Endometrial microvascular endothelial cells (primary cell): ENCODE measurements around the gene GRAMD4. TPM values are rescaled to one million over a fixed set of nuclear protein-coding genes. Genes with fewer than 3 reads are reported as not detected.

Experiments used
- in situ Hi-C: cut with HindIII; loops from 2 replicates; pipeline ENCODE4 v1.10.0; 2017; ENCODE audit warnings: low sequenced_read_pairs, low pct_unique_long_range_greater_than_20kb; ENCODE audit errors: inconsistent ontology term
- total RNA-seq: library from RNA; depleted of rRNA; stranded (reverse); fragments of >200 nt; gene quantifications from one replicate; pipeline ENCODE4 v1.2.3, GENCODE V29; 2015; ENCODE audit errors: inconsistent ontology term

The GRAMD4 gene
- total RNA-seq, 1 donor from 2014 or later, result 10.7 TPM

- in situ Hi-C loops, result no loop called here
Measured at GRCh38 chr22:46675479-46675878, 55.3 kb downstream of the GRAMD4 start.

- in situ Hi-C loops, result no loop called here
Measured at GRCh38 chr22:46675938-46676337, 55.8 kb downstream of the GRAMD4 start.

DNA sequence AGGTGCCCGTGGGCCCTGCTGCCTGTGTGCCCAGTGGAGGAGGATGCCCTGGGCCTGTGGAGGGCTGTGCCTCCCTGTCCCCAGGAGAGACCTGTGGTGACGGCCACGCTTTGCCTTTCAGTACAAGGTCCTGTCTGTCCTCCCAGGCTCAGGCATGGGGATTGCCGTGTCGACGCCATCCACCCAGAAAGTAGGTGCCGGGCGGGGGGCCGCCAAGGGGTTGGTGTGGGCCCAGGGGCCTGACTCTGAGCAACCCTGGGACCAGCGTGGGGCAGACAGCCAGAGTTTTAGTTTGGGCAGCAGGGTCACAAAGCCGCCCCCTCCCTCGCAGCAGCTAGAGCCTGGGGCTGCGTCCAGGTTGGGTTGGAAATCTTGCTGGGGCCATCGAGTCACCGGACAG lies 56.3 kb downstream of the GRAMD4 start:
- in situ Hi-C loops, result no loop called here

GRCh38 chr22:46676881-46677280 lies 56.7 kb downstream of the GRAMD4 start:
- in situ Hi-C loops, result no loop called here

DNA sequence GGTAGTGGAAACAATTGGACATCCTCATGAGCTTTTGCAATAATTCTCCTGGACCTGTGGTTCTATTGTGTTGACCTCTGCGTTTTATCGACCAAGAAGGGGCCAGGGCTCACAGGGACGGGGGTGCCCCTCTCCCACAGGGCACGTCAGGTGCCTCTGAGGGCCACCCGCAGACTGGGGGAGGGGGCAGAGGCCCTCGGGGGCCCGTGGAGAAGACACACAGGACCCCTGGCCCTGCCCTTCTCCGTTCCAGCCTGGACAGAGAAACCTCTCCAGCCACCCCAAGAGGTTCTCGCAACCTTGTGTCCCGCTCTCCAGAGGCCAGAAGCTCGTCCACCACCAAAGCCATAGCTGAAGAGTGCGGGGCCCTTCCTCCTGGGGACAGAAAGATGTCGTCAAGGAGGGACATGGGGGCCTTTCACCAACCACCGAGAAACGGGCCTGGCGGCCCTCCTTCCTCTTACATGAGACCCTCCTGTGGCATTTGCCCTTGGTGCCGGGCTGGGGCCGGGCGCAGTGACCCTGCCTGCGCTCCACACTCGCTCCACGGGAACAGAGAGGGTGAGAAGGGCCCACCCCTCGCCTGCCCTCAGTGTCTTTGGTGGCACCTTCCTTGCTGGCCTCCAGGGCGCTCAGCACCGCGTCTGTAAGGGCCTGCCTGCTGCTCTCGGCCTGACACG lies 57.3 kb downstream of the GRAMD4 start:
- in situ Hi-C loops, result no loop called here

GRCh38 chr22:46678003-46678657 lies 57.9 kb downstream of the GRAMD4 start:
- in situ Hi-C loops, result no loop called here

GRCh38 chr22:46678785-46679700 lies 58.9 kb downstream of the GRAMD4 start:
- in situ Hi-C loops, result no loop called here

DNA sequence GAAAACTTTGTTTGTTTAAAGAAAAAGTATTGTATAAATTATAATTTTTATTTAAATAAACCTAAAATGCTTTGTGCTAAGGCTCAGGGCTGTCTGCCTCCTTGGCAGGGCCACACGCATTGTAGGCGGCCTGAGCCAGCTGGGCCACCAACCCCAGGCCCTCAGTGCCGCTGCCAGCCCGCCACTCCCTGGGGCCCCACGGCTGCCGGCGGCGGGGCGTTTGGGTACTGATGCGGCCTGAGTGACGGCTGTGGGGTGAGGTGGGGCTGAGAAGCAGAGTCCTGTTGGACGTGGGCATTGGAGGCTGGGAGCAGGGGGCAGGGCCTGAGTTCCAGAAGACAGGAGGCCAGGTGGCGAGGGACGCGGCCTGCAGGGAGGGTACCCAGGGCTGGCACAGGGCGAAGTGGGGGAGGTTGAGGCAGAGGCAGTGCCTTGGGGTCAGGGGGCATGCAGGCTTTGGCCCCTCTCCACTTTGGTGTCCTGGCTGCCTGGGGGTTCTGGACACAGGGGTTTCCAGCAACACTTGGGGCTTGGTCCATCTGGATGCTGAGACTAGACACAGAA lies 59.6 kb downstream of the GRAMD4 start:
- in situ Hi-C loops, result no loop called here

DNA sequence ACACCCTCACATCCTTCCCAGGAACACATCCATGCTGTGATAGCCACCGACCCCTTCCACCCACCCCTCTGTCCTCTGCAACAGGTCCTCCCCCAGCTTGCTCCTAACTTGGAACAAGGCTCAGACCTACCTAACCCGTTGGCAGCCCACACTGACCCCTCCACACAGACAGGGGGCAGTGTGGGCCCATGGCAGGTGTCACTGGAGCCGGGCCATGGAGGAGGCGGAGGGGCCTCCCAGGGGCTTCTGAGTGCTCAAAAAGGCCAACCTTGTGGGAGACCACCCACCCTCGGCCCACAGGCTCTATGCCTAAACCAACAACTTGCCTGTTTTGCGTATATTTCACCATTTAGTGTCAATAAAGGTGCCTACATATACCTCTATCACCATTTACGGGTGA lies 60.8 kb downstream of the GRAMD4 start:
- in situ Hi-C loops, result no loop called here

GRCh38 chr22:46682011-46682731 lies 62.0 kb downstream of the GRAMD4 start:
- in situ Hi-C loops, result no loop called here

DNA sequence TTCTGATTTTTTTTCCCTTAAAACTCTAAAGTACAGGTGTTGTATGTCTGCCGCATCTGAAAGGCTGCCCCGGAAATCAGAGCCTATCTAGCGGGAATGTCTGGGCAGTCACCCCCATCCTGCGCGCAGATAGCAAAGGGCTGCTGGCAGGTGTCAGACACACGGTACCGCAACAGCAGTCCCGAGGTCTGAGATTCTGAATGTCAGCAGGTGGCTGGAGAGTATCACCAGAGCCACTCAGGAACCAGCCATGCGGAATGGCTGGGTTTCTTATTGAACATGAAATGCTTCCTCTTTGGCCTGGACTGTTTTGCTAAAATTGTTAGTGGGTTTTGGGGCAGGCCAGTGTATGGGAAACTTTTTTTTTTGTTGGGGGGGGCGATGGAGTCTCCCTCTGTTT lies 64.5 kb downstream of the GRAMD4 start:
- in situ Hi-C loops, result no loop called here

- in situ Hi-C loops, result no loop called here
Measured at GRCh38 chr22:46686221-46687047, 66.2 kb downstream of the GRAMD4 start.

DNA sequence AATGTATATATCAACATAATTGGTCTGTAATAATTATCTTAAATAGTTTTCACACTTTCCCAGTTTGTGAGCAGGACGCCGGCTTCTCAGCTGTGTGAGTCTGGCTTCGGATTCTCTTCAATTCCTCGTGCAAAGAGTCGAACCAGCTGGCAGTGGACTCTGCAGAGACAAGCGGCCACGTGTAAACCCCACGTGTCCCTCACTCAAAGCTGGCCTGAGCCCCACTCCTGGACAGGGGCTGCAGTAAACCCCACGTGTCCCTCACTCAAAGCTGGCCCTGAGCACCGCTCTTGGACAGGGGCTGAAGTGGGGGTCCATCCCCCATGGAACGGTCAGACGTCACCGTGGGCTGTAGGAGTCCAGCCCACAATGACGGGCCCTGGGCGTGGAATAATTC lies 66.9 kb downstream of the GRAMD4 start:
- in situ Hi-C loops, result no loop called here

DNA sequence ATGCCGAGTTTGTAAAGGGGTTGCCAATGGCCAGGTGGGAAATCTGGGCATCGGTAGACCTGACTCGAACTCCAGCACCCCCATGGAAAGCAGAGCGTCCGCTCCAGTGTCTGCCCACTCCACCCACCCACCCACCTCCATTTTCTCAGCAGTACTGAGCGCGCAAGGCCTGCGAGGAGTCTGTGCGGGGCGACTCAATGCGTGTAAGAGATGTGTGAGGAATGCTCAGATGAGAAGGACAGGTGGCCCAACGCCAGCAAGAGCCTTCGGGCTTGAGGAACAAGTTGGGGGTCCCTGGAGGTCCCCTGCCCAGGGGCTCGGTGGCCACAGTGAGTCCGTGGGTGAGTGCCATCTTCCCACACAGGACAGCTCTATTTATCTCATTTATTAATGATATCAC lies 67.3 kb downstream of the GRAMD4 start:
- in situ Hi-C loops, result no loop called here

DNA sequence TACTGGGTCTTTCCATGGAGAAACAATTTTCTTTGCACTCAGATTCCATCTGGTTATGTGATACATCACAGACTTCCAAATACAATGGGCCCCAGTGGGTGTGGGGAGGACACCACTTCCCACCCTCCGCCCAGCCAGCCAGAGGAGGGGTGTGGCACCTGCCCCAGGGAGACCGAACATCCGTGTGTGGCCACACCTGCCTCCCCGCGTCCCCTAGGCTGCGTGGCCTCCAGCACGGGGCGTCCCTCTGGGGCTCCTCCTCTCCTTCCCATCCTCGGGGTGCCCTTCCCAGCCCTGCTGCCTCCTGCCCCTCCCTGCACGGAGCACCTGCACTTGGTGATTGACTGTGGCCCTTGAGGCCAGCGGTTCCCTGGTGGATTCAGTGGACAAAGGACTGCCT lies 68.8 kb downstream of the GRAMD4 start:
- in situ Hi-C loops, result no loop called here

DNA sequence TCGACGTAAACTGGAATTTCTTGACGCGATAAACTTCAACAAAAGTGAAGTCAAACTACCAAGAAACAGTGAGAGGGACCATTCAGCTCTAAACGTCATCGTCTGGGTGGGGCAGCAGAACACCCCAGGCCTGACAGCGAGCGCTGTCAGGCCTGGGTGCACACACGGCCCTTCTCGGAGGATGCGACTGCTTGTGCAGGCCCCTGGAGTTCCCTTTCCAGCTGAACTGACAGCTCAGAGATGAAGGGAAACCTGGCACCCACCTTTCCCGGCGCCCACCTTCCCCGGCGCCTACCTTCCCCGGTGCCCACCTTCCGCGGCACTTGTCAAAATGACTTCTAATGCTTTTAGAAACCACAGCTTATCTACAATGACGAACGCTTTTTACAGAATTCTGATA lies 70.0 kb downstream of the GRAMD4 start:
- in situ Hi-C loops, result no loop called here

DNA sequence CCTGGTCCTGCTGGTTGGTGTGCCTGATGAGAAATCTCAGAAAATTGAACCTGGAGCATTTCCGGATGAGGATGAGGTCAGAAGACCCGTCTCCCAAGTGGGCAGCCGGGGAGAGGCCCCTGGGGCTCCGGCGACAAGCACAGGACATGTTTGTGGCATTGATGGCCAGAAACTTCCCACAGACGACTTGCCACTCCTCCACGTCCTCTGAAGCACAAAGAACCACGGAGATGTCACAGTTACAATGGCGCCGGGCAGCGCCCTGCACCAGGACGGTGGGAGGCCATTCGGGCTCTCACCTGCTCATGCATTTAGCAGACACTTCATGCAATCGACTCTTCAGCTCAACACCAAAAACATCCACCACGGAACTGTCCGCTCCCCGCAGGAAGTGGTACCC lies 71.4 kb downstream of the GRAMD4 start:
- in situ Hi-C loops, result no loop called here
